EL (cell line): ENCODE data around the gene MIER2.

Source experiments
- DNase-seq: peaks from one replicate; pipeline ENCODE4 v3.0.0-alpha.2; 2016

Gene MIER2

DNA sequence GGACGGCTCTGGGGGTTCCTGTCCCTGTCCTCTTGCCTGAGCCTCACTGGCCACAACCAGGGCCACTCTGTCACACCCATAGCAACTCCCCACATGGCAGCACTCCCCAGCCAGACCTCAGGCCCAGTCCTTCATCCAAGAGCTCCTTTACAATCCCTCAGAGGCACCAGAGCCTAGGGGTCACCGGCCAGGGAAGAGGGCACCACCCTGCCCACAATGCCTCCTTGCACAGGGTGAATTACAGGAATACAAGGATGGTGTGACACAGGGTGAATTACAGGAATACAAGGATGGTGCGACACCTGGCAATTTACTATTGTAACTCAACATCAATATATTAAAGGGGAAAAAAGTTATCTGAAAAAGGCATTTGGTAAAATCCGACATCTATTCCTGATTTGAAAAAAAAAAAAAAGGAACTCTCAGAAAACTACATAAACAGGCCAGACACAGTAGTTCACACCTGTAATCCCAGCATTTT, 16.5 kb downstream of the MIER2 start:
- no peak for DNase-seq

DNA sequence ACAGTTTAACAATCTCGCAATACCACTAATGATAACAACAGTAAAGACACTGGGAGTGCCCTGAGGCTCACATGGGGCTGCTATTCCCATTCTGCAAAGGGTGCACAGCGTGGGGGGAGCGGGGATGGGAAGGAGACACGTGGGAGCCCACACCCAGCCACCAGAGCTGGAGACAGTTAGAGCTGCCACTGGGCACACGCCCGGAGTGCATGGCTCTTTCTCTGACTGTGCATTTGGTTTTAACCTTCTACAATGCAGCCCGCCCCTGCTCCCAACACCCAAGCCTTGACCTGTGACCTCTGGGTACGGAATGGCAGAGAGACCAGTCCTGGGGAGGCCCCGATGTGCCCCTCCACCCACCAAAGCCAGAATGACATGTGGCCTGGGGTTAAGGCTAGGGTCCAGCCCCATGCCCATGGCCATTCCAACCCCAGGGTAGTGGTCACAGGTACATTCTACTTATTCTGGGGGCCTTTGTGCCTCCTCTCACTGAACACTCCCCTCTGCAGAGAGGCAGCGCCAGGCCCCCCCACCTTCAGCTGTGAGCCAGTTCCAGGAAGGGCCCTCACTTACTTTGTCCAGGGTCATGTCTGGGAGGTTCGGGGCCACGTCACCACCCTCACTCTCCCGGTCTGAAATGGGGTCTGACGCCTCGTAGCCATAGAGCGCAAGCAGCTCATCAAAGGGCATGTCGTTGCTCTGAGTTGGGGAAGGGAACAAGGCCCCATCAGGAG, 17.1 kb downstream of the MIER2 start:
- no peak for DNase-seq

GRCh38 chr19:326871-327270, 17.7 kb downstream of the MIER2 start:
- DNase-seq, result no peak

DNA sequence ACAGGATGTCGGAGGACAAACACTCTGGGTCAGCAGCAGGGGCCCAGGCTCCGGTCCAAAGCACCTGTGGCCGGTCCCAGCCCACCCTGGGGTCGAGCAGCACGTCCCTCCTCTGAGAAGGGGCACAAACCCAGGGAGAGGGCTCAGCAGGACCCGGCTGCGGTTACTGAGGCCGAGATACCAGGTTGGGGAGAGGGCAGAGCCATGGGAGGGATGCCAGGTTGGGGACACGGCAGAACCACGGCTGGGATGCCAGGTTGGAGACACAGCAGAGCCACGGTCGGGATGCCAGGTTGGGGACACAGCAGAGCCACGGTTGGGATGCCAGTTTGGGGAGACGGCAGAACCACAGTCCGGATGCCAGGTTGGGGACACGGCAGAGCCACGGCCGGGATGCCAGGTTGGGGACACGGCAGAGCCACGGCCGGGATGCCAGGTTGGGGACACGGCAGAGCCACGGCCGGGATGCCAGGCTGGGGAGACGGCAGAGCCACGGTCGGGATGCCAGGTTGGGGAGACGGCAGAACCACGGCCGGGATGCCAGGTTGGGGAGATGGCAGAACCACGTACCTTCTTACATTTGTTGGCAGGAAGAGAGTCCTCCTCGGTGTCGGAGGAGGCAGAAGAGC, 18.5 kb downstream of the MIER2 start:
- no peak for DNase-seq

- DNase-seq, result no peak
These were observed 19.2 kb downstream of the MIER2 start for GRCh38 chr19:325173-325936.

- DNase-seq, result no peak
These were observed 19.9 kb downstream of the MIER2 start for GRCh38 chr19:324716-325115.

DNA sequence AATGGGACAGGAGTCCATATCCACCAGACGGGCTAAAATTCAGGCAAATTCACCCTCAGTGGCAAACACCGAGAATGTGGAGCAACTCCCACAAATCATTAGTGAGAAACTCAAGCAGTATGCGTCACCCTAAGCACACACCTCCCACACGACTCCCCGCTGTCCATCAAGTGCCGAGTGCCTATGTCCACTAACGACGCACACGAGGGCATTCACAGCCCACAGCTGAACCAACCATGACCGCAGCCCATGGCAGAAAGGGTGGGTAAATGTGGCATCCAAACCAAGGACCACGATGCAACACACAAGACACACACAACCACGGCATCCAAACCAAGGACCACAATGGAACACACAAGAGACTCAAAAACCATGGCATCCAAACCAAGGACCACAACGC, 22.0 kb downstream of the MIER2 start:
- DNase-seq, result no peak

DNA sequence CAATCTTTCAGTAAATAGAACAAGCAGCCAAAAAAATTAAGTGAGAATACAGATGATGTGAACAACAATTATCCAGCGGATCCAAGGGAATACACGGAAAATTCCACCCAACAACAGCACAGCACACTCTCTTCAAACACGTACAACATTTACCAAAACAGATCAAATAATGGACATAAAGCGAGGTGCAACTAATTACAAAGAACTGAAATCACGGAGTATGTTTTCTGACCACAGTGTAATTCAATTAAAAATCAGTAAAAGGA, 26.2 kb downstream of the MIER2 start:
- no peak for DNase-seq

DNA sequence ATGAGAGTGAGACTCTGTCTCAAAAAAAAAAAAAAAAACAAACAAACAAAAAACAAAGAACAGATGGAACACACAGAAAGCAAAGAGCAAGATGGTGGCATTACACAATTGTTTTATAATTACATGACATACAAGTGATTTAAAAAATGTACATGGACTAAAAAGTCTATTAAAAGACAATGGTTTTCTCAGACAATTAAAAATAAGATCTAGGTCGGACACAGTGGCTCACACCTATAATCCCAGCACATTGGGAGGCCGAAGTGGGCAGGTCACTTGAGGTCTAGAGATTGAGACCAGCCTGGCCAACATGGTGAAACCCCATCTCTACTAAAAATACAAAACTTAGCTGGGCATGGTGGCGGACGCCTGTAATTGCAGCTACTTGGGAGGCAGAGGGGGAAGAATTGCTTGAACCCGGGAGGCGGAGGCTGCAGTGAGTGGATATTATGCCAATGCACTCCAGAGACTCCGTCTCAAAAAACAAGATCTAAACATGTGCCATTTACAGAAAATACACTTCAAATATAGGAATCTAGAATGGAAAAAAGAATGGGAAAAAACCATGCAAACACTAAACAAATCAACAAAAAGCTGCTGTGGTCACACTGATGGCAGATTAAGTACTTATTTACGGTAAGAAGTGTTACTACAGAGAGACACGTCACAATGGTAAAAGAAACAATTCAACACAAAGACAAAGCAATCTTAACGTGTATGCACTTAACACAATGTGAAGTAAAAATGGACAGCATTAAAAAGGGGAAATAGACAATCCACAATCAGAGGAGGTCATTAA, 26.7 kb downstream of the MIER2 start:
- no peak for DNase-seq

- DNase-seq, result no peak
These were observed 28.8 kb downstream of the MIER2 start for GRCh38 chr19:315811-316210.

- DNase-seq, result no peak
These were observed 30.4 kb downstream of the MIER2 start for GRCh38 chr19:313988-314815.

DNA sequence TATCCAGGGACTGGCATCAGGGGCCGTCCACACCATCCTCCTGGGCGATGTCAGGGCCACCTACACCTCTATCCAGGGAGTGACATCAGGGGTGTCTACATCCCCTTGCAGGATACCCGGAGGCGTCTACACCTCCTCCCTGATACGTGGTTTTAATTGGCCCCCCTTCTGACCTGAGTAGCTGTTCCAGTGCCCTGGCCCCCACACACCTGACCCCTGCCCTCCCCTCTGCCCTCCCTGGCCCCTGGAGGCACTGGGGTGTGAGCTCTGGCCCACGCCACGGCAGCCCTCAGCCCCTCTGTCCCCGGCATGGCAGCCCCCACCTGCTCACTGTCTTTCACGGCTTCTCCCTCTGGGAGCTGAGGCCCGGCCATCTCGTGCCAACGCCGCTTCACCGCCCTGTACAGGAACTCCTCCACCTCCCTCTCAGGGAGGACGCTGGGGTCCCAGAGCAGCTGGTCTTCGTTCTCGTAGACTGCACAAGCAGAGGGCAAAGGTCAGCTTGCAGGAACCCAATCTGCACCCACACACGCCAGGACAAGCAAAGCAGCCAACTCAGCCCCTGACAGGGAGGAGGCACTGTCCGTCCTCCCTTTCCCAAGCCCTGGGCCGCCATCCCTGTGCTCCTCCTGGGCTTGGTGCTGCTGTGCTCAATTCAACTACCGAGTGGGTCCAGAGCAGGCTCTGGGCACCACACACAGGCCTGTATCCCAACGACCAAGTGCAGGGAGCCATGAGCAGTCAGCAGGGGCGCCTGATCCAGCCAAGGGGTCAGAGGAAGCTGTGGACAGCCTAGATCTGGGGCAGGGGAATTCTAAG, 31.2 kb downstream of the MIER2 start:
- DNase-seq, result no peak

DNA sequence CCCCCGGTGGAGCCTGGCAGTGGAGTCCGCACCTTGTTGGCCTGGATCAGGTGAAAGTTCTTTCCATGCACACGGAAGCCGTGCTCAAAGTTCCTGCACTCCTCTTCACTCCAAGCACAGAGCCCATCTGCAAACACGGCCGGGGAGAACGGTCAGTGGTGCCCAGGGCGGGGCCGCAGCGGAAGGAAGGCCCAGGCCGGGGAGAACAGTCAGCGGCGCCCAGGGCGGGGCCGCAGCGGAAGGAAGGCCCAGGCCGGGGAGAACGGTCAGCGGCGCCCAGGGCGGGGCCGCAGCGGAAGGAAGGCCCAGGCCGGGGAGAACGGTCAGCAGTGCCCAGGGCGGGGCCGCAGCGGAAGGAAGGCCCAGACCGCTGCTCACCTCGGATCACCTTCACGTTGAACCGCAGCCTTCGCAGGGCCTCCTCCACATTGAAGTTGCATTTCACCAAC, 32.8 kb downstream of the MIER2 start:
- DNase-seq, result no peak

DNA sequence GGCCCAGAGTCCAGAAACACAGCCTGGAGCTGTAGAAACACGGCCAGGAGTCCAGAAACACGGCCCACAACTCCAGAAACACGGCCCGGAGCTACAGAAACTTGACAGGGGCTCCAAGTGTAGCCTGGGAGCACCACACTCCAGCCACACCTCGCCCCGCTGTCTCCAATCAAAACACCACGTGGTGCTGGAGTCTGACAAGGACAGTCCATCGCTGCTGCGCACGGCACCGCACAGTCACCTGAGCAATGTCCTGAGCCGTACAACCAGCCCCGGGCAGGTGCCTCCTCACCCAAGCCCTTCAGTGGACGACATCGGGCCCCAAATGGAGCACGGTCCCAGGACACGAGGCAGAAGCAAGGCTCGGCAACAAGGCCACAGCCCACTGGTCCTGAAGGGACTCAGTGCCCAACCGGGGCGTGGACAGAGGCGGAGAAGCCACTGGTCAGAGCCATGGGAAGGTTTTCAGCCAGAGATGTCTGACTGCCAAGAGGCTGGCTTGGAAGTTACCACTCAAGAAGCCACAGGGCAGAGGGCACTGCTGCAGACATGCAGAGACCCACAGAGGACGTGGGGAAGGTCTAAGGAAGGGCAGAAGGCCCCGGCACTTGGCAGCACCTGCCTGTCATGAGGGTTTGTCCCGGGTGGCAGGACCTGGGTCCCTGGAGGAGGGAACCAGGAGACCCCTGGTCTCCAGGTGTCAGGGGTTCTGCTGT, 33.7 kb downstream of the MIER2 start:
- DNase-seq, result no peak

DNA sequence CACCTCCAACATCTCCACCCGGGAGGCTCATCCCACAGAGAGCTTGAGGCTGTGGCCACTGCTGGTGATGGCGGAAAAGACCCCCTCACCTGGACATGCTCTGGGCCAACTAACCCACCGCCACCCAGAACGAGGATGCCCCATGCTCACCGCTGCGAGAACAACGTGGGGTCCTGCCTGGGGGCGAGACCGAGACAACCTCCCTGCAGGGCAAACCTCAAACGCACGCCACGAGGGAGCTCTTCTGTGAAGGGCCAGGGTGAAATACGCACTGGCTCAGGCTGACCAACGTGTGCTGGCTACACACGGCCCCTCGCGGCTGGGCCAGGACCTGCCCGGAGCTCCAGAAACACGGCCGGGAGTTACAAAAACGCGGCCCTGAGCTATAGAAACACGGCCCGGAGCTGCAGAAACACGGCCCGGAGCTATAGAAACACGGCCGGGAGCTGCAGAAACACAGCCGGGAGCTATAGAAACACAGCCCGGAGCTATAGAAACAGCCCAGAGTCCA, 34.4 kb downstream of the MIER2 start:
- DNase-seq, result no peak

GRCh38 chr19:309206-309565, 35.4 kb downstream of the MIER2 start:
- no peak for DNase-seq

DNA sequence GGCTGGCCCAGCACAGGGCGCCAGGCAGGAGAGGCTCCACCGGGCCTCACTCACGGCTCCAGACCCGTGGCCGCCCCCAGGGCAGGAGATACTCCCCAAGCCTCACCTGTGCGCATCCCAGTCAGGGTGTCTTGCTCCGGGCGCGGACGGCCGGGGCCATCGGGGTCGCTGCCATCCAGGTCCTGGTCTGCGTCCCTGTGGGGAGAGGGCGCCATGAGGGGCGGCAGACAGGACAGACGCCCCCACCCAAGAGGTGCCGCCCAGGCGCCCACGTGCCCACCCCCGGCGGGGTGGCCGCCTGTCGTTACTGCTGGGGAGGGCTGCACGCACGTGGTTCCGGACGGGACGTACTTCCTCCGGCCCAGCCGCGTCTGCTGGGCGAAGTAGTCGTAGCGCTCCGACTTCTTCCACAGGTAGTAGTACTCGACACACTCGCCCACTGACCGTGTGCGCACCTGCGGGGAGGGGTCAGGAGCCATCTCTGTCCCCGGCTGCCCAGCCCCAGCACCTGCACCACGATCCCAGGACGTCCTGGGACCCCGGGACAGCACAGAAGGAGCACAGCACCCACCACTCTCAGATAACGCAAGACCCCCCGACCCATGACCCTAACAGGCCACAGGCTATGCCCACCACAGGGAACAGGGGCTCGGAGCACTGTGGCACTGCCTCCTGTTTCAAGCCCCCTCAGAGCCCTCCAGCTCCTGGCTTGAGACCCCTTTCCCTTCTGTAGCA, 36.0 kb downstream of the MIER2 start:
- no peak for DNase-seq

- no peak for DNase-seq
These were observed 36.7 kb downstream of the MIER2 start for GRCh38 chr19:307793-308420.

DNA sequence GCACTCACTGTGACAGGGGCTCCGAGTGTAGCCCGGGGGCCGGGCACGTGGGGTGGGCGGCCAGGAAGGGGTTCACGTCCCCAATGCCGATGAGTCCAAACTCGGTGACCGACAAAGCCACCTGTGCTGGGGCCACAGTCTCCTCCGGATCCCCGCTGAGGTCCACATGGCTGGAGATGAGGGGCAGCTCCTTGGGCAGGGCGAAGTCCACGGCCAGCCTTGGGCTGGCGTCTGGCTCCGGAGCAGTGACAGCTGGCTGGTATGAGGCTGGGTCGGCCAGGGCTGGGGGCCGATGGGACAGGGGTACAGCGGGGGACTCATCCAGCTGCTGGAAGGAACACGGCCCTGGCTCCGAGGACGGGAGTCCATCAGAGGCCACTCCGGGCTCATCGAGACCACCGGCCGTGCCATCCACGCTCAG, 37.5 kb downstream of the MIER2 start:
- DNase-seq, result no peak
